DMS153 treated with DMSO at 0.1 percent for 48 hours (cell line): ENCODE data around the gene RAD51B.
A peak's percentile ranks its signal among the peaks of the same experiment; 100 is the strongest.
"Not testable (repeated sequence)": the region's sequence is repeated elsewhere in the genome, so short reads cannot be mapped to it uniquely, and the experiment has no call there.

Experiments used
- DNase-seq: peaks from one replicate; lab custom pipeline; 2025; ENCODE audit not compliant: unreplicated experiment; lab: John Stamatoyannopoulos, UW

RAD51B gene

DNA sequence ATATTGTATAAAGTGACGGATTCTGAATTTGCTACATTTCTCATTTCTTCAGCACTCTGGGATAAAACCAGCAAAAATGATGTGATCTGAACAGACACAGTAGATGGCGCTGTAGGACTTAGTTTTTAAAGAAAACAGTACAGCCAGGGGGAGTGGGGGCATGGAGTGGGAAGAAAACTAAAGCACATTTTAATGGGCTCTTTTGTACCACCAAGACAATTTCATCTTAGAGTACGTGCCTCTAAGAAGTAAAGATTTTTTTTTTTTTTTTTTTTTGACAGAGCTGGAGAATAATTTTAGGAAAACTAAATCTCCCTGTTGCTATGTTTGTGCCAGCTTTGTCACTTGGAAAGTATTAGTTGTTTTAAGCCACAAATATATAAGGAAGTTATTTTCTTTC is 124.4 kb downstream of the RAD51B start:
- peak; percentile 73 for DNase-seq

DNA sequence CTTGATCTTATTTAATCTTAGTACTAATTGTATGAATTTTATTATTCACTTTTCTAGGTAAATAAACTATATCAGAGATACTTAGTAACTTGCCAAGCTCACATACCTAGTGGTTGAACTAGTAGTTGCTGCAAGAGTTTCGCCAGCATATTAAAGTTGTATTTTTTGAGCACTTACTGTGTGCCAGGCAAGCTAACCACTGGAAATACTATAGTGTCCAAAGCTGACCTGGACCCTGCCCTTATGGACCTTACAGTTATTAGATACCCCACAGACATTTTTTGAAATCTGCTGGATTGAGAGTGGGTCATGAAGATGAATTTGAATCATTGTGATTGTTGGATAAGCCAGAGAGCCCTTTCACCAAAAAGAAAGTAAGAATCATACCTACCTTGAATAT is 125.0 kb downstream of the RAD51B start:
- DNase-seq, result no peak

DNA sequence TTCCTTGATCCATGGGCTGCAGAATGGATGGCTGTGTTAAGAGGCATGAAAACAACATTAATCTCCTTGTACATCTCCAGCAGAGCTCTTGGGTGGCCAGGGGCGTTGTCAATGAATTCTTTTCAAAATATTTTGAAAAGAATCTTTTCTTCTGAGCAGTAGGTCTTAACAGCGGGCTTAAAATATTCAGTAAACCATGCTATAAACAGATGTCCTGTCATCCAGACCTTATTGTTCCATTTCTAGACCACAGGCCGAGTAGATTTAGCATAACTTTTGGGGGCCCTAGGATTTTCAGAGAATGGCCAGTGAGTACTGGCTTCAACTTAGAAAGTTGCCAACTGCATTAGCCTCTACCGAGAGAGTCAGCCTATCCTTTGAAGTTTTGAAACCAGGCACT is 130.2 kb downstream of the RAD51B start:
- DNase-seq, result no peak

DNA sequence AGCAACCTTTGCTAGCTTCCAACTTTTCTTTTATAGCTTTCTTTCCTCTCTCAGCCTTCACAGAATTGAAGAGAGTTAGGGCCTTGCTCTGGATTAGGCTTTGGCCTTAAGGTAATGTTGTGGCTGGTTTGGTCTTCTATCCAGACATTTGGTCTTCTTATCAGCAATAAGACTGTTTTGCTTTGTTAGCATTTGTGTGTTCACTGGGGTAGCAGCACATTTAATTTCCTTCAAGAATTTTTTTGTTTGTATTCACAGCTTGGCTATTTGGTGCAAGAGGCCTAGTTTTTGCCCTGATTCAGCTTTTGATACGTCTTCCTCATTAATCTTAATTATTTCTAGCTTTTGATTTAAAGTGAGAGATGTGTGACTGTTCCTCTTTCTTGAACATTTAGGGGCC is 130.8 kb downstream of the RAD51B start:
- DNase-seq, result no peak

DNA sequence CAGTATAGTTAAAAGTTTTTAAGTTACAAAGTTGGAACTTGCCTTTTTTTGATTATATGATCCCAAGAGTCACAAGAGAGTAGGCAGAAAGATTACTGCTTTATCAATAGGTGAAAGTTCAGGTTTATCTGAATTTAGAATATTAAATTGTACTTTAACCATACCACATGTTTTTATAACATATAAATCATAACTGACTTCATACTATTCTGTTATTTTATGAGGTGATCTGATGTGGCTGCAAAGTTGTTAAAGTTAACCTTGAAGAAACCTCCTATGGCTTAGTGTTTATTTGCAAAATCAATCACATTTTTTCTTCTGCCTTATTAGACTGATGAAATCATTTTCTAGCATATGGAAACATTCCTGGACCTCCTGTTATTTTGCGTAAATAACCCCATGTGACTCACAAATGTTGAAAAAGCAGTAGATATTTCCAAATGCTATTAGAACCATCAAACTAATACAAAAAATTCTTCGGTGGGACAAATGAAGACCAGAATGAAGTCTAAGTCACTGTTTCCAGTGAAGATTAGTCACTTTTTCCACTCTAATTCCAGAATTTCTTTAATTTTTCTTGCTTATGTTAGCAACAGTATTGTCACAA is 132.1 kb downstream of the RAD51B start:
- no peak for DNase-seq

GRCh38 chr14:67952381-67952780 is 132.8 kb downstream of the RAD51B start:
- no peak for DNase-seq

GRCh38 chr14:67952786-67953185 is 133.2 kb downstream of the RAD51B start:
- no peak for DNase-seq

- DNase-seq, result no peak
These were observed 135.7 kb downstream of the RAD51B start for GRCh38 chr14:67955261-67955660.

GRCh38 chr14:67957946-67958345 is 138.4 kb downstream of the RAD51B start:
- DNase-seq, result no peak

DNA sequence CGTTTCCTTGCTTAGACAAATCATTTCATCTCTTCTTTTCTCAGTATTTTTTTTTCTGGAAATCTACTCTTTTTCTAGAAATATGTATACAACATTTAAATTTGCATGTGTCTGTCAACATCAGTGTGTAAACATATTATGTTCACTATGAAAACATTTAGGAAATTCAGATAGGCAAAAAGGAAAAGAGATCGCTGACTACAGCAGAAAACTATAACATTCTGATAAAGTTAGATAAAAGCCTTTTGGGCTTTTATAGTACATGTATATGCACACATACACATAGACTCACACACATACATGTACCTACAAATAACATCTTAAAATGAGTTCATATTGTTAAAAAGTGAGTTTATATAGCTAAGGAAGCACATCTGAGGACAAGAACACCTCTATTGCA is 142.1 kb downstream of the RAD51B start:
- no peak for DNase-seq

- DNase-seq, result no peak
These were observed 142.7 kb downstream of the RAD51B start for GRCh38 chr14:67962215-67962644.

DNA sequence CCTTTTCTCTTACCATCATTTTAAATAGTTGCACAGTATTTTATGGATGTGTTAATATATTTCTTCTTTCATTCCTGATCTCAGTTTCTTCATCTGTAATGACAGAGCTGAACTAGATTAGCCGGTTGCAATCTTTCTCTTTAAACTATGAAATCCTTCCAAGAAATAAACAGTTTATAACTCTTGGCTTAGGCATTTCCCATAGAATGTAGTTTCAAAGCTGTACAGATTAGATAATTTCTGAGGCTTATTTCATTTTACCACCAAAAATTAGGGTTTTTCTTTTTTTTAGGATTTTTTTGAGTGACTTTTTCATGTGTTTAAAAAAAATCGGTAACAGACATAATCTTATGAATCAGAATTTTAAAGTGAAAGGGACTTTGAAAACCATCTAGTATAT is 144.0 kb downstream of the RAD51B start:
- no peak for DNase-seq

DNA sequence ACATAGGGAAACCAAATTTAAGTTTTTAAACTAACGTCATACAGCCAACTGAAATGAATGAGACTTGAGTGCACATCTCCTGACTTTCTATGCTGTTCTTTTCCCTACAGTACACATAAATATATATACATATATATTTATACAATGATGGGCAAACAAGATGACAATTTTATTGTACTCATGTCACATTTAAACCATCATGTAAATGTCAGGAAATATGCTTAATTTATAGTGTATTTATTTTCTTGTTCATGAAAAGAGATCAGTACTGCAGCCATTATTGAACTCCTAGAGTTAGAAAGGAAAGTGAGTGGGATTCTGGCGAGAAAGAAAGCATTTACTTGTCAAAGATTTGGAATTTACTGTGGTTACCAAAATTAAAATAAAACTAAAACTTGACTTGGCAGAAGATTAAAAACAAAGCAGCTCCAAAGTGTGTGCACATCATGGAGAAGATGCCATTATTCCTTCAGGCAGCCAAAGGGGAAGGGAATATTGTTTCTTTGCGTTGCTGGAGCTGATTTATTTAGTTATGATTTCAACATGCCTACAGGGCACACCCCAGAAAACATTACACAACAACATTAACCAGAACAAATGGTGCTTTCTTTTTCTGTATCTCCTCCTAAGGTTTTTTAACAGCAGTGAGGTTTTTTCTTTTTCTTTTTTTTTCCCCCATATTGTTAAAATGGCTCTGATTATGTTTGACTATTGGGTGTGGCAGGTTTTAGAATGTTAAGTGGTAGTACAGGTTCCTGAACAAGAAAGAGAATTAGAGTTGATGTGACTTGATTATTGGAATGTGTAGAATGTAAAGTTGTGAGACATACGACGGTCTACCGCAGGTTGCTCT is 144.6 kb downstream of the RAD51B start:
- DNase-seq, result no peak

GRCh38 chr14:67965696-67966095 is 146.1 kb downstream of the RAD51B start:
- DNase-seq, result no peak

GRCh38 chr14:67967206-67967605 is 147.6 kb downstream of the RAD51B start:
- no peak for DNase-seq

- DNase-seq, result not testable (repeated sequence)
These were observed 148.4 kb downstream of the RAD51B start for GRCh38 chr14:67967970-67968369.

GRCh38 chr14:67970923-67971322 is 151.3 kb downstream of the RAD51B start:
- DNase-seq, result no peak

- DNase-seq, result no peak
These were observed 152.3 kb downstream of the RAD51B start for GRCh38 chr14:67971627-67972625.

- DNase-seq, result no peak
These were observed 153.9 kb downstream of the RAD51B start for GRCh38 chr14:67973436-67973835.

DNA sequence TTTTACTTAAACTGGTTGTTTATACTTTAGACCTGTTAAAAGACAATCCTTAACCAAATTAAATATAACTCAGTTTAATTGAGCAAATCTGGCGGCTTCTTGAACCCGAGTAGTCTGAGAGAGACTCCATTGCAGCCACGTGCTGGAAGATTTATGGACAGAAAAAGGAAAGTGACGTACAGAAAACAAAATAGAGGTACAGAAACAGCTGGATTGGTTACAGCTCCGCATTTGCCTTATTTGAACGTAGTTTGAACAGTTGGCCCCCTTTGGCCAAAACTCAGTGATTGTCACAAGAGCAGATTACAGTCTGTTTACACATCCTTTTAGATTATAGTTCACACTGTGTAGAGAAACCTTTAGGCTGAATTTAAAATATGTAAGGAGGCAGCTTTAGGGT is 155.9 kb downstream of the RAD51B start:
- no peak for DNase-seq

DNA sequence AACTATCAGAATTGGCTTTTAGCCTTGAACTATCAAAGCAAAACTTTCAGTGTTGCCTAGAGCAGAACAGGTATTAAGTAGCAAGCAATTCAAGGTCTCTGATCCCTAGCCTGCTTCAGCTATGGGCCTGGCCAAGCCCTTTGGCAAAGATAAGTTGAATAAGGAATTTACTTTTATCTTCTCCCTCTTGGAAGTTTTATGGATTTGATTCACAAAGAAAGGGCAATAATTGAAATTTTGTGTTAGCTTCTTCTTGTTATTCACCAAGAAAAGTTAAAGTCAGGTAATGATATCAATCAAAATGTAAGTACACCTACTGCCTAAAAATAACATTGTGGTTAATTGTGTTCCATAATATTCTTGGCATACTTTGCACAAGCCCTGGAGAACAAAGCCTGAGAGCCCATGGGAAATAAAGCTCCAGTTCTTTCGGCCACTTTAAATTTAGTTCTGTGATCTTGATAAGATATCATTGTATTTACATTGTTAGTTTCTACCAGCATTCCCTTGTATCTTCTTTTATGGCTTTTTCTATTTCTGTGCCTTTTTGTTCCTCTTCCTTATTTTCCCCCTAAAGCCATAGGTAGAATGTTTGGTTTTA is 158.0 kb downstream of the RAD51B start:
- DNase-seq, result no peak
